ENCODE measurements around the gene REC8. TPM values are rescaled to one million over a fixed set of nuclear protein-coding genes. Genes with fewer than 3 reads are reported as not detected.
A peak's percentile ranks its signal among the peaks of the same experiment; 100 is the strongest.

Gene REC8
- total RNA-seq, 1 experiment from 2014 or later: 6.5 TPM

GRCh38 chr14:24194873-24195185 is 22.9 kb downstream of the REC8 start:
- Histone ChIP-seq H3K27ac (peak overlapping the region; percentile 80; the same call in 1 of the 2 replicates), H3K9me3 (ENCODE audit: insufficient read depth, low read depth) (no peaks in the 10 kb centered on the region), H3K4me3 (peak overlapping the region; percentile 71), H3K9me2 (ENCODE audit: insufficient read depth) (no peaks in the 10 kb centered on the region), H3K4me1 (replicated peaks; ENCODE audit: insufficient read depth) (0 out of 2 replicates have a peak, but pooled peaks cover 7% of the 10 kb centered on the region), H3F3A (ENCODE audit: insufficient read depth, low read depth) (peaks cover 8% of the 10 kb centered on the region; the same call in 1 of the 2 replicates), H3K36me3 (ENCODE audit: low read depth) (no peaks in the 10 kb centered on the region), H3K4me2 (peak overlapping the region; percentile 71), H3K79me2 (ENCODE audit: low read depth) (peaks cover 35% of the 10 kb centered on the region), H4K20me1 (ENCODE audit: insufficient read depth) (no peaks in the 10 kb centered on the region), H3K27me3 (ENCODE audit: insufficient read depth, low read depth) (no peaks in the 10 kb centered on the region), H2AFZ (peak overlapping the region; percentile 91)
- TF ChIP-seq EZH2 (IDR thresholded peaks at IDR 0.05; ENCODE audit: low read depth): no peak
- TF ChIP-seq CTCF (conservative IDR thresholded peaks at IDR 0.05): no peak
- no TSS peak for BruUV-seq (replicated peaks)
- DNase-seq: no peak
- ChIA-PET POLR2A (ENCODE audit: unreplicated experiment) (interaction anchor here (0.7 to 1.2 kb wide), 2 partner anchors 18 to 58 kb away, joined by 3 to 5 read pairs; partner anchors contain the start of gene CHMP4A), CTCF (no interaction called here)
- intact Hi-C loops (cut with micrococcal nuclease; ENCODE audit: unreplicated experiment): loop anchor here (2.0 kb wide), 1 partner anchor 18 kb away; the partner anchor contains the start of gene CHMP4A

- intact Hi-C loops (cut with micrococcal nuclease; ENCODE audit: unreplicated experiment): loop anchor here (2.0 kb wide), 1 partner anchor 17 kb away; the partner anchor contains the start of gene CHMP4A
- no peak for TF ChIP-seq EZH2 (IDR thresholded peaks at IDR 0.05; ENCODE audit: low read depth)
- no peak for TF ChIP-seq CTCF (conservative IDR thresholded peaks at IDR 0.05)
- peak within 1 kb of the TSS; percentile 91 for H2AFZ ChIP-seq
These were observed 23.5 kb downstream of the REC8 start, which contains the start of gene TM9SF1 for GRCh38 chr14:24195186-24196070. TSS of gene TM9SF1 (minus strand) at chr14:24195441. CDS start at chr14:24195019, 422 bp downstream.

GRCh38 chr14:24196071-24197055 is 24.5 kb downstream of the REC8 start:
- ChIA-PET POLR2A (ENCODE audit: unreplicated experiment) (no interaction called here), CTCF (no interaction called here)
- Histone ChIP-seq H3K36me3 (ENCODE audit: low read depth) (no peaks in the 10 kb centered on the region), H3K4me3 (peak overlapping the region; percentile 71), H3K9me3 (ENCODE audit: insufficient read depth, low read depth) (no peaks in the 10 kb centered on the region; the same call in 1 of the 2 replicates), H3K9me2 (ENCODE audit: insufficient read depth) (no peaks in the 10 kb centered on the region), H3K27me3 (ENCODE audit: insufficient read depth, low read depth) (no peaks in the 10 kb centered on the region), H3K79me2 (ENCODE audit: low read depth) (peaks cover 35% of the 10 kb centered on the region), H2AFZ (peak overlapping the region; percentile 91), H3K27ac (peak overlapping the region; percentile 80), H4K20me1 (ENCODE audit: insufficient read depth) (no peaks in the 10 kb centered on the region), H3K4me1 (replicated peaks; ENCODE audit: insufficient read depth) (0 out of 2 replicates have a peak, but pooled peaks cover 7% of the 10 kb centered on the region), H3K4me2 (peak overlapping the region; percentile 71), H3F3A (ENCODE audit: insufficient read depth, low read depth) (peaks cover 8% of the 10 kb centered on the region; the same call in 1 of the 2 replicates)
- intact Hi-C loops (cut with micrococcal nuclease; ENCODE audit: unreplicated experiment): no loop called here
- TF ChIP-seq CTCF (conservative IDR thresholded peaks at IDR 0.05) (no peak), EZH2 (IDR thresholded peaks at IDR 0.05; ENCODE audit: low read depth) (no peak)
- BruUV-seq (replicated peaks): TSS peak; percentile 64
- no peak for DNase-seq

More at GRCh38 chr14:24195186-24196070, 23.5 kb downstream of the REC8 start, which contains the start of gene TM9SF1:
- CTCF ChIA-PET: no interaction called here
- Histone ChIP-seq H3K4me1 (replicated peaks; ENCODE audit: insufficient read depth) (0 out of 2 replicates have a peak, but pooled peaks cover 7% of the 10 kb centered on the region), H3K4me3 (peak within 1 kb of the TSS; percentile 71), H4K20me1 (ENCODE audit: insufficient read depth) (no peaks in the 10 kb centered on the region), H3K36me3 (ENCODE audit: low read depth) (no peaks in the 10 kb centered on the region), H3K9me3 (ENCODE audit: insufficient read depth, low read depth) (no peaks in the 10 kb centered on the region), H3F3A (ENCODE audit: insufficient read depth, low read depth) (peaks cover 8% of the 10 kb centered on the region; the same call in 1 of the 2 replicates), H3K27me3 (ENCODE audit: insufficient read depth, low read depth) (no peaks in the 10 kb centered on the region), H3K9me2 (ENCODE audit: insufficient read depth) (no peaks in the 10 kb centered on the region), H3K79me2 (ENCODE audit: low read depth) (peaks cover 35% of the 10 kb centered on the region), H3K27ac (peak within 1 kb of the TSS; percentile 80), H3K4me2 (peak within 1 kb of the TSS; percentile 71)
- peak; percentile 49 to 72 for DNase-seq
- POLR2A ChIA-PET (ENCODE audit: unreplicated experiment): interaction anchor here (0.6 to 1.2 kb wide), 3 partner anchors 17 to 58 kb away, joined by 3 to 10 read pairs (median 5); partner anchors contain the start of gene CHMP4A
- BruUV-seq (replicated peaks): no TSS peak
